PC-9 (cell line): ENCODE results near the gene TGFBR2. TPM values are rescaled to one million over a fixed set of nuclear protein-coding genes. Genes with fewer than 3 reads are reported as not detected.

Experiments
- BruUV-seq: library from RNA; stranded (reverse); fragments of 400-500 nt; replicated peaks from 2 replicates; lab custom pipeline; 2021; lab: Mats Ljungman, UMichigan
- CTCF ChIA-PET: fragments of 300-600 bp; sonication (Branson Sonifier 250); formaldehyde crosslinking; loops from one replicate; lab custom pipeline; 2022; ENCODE audit warnings: antibody characterized with exemption; lab: Charles Lee
- POLR2A ChIA-PET: fragments of 300-600 bp; sonication (Branson Sonifier 250); formaldehyde crosslinking; loops from one replicate; lab custom pipeline; 2022; ENCODE audit warnings: antibody characterized with exemption; ENCODE audit not compliant: unreplicated experiment; lab: Charles Lee
- DNase-seq, 2 experiments: peaks; one replicate each; pipeline versions ENCODE4 v3.0.0 to v3.0.0-alpha.2; 2015 to 2022; ENCODE audit warnings: mixed read lengths in 1 of 2
- H2AFZ ChIP-seq: fragments of 200-600 bp; sonication (generic); 2 replicates; pipeline ENCODE4 v1.8.1; 2017; ENCODE audit warnings: antibody characterized with exemption
- H3F3A ChIP-seq: fragments of 200-600 bp; sonication (generic); 2 replicates; pipeline ENCODE4 v1.8.1; 2017; ENCODE audit warnings: antibody characterized with exemption, mild to moderate bottlenecking, low read depth; ENCODE audit not compliant: insufficient read depth
- H3K27ac ChIP-seq: fragments of 200-600 bp; sonication (generic); 2 replicates; pipeline ENCODE4 v1.6.1; 2016; ENCODE audit warnings: mixed run types
- H3K27me3 ChIP-seq: fragments of 200-600 bp; sonication (generic); 2 replicates; pipeline ENCODE4 v1.6.1; 2016; ENCODE audit warnings: low read depth, mixed run types; ENCODE audit not compliant: insufficient read depth
- H3K36me3 ChIP-seq: fragments of 200-600 bp; sonication (generic); 2 replicates; pipeline ENCODE4 v1.6.1; 2016; ENCODE audit warnings: low read depth, mixed run types
- H3K4me1 ChIP-seq: fragments of 200-600 bp; sonication (generic); replicated peaks from 2 replicates; pipeline ENCODE4 v1.6.1; 2016; ENCODE audit warnings: mixed run types; ENCODE audit not compliant: insufficient read depth
- H3K4me2 ChIP-seq: fragments of 200-600 bp; sonication (generic); 2 replicates; pipeline ENCODE4 v1.6.1; 2017; ENCODE audit warnings: mixed run types
- H3K4me3 ChIP-seq: fragments of 200-600 bp; sonication (generic); 2 replicates; pipeline ENCODE4 v1.6.1; 2016; ENCODE audit warnings: mixed run types
- H3K79me2 ChIP-seq: fragments of 200-600 bp; sonication (generic); 2 replicates; pipeline ENCODE4 v1.6.1; 2017; ENCODE audit warnings: low read depth, mixed run types
- H3K9me2 ChIP-seq: fragments of 200-600 bp; sonication (generic); 2 replicates; pipeline ENCODE4 v1.8.1; 2017; ENCODE audit warnings: mild to moderate bottlenecking; ENCODE audit not compliant: insufficient read depth
- H3K9me3 ChIP-seq: fragments of 200-600 bp; sonication (generic); 2 replicates; pipeline ENCODE4 v1.8.1; 2016; ENCODE audit warnings: low read depth; ENCODE audit not compliant: insufficient read depth
- H4K20me1 ChIP-seq: fragments of 200-600 bp; sonication (generic); 2 replicates; pipeline ENCODE4 v1.8.1; 2017; ENCODE audit not compliant: insufficient read depth
- EZH2 ChIP-seq: fragments of 200-600 bp; sonication (generic); IDR thresholded peaks from 2 replicates; pipeline ENCODE4 v1.8.0; 2017; ENCODE audit warnings: antibody characterized with exemption, low read depth
- intact Hi-C: fragments of 100-400 bp; cut with micrococcal nuclease; formaldehyde crosslinking; loops from one replicate; pipeline ENCODE4 v1.10.0; 2022; ENCODE audit not compliant: unreplicated experiment
- total RNA-seq: library from RNA; stranded (reverse); gene quantifications from 2 replicates; pipeline ENCODE4 v1.2.3, GENCODE V29; 2021
- TF ChIP-seq, protein P1 (sequence below): fragments of 200-600 bp; sonication (generic); conservative IDR thresholded peaks from 2 replicates; pipeline ENCODE4 v1.6.1; 2017; ENCODE audit warnings: mixed run types, antibody characterized with exemption, mild to moderate bottlenecking, moderate library complexity

TGFBR2 gene
- total RNA-seq, 1 experiment from 2014 or later = 33.6 TPM

DNA sequence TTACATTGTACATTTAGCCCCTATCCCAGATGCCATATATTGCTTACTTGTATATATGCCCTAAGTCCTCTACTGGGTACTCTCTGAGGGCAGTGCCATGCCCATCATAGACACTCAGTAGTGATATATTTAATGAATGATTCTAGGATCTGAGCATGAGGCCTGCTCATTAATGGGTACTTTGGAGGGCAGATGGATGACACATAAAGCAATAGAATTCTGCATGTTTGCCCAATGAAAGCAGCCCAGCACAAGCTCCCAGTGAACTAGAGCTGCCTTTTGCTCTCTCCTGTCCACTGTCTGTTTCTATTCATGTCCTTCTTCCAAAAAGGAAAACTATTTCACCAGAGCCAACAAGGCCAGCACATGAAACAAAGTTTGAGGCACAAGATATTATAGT, 63.9 kb downstream of the TGFBR2 start:
- Histone ChIP-seq H3K9me2 (no peaks in the 10 kb centered on the region), H3K79me2 (no peaks in the 10 kb centered on the region), H3K4me3 (no peak overlapping the region), H3K9me3 (no peaks in the 10 kb centered on the region), H3K27ac (no peak overlapping the region), H3K4me1 (no peaks in the 10 kb centered on the region), H3F3A (no peaks in the 10 kb centered on the region), H2AFZ (no peak overlapping the region), H3K36me3 (no peaks in the 10 kb centered on the region), H3K27me3 (no peaks in the 10 kb centered on the region), H3K4me2 (no peak overlapping the region), H4K20me1 (no peaks in the 10 kb centered on the region)
- ChIA-PET POLR2A (no interaction called here), CTCF (no interaction called here)
- no TSS peak for BruUV-seq
- TF ChIP-seq EZH2 = no peak
- TF ChIP-seq, protein P1, sequence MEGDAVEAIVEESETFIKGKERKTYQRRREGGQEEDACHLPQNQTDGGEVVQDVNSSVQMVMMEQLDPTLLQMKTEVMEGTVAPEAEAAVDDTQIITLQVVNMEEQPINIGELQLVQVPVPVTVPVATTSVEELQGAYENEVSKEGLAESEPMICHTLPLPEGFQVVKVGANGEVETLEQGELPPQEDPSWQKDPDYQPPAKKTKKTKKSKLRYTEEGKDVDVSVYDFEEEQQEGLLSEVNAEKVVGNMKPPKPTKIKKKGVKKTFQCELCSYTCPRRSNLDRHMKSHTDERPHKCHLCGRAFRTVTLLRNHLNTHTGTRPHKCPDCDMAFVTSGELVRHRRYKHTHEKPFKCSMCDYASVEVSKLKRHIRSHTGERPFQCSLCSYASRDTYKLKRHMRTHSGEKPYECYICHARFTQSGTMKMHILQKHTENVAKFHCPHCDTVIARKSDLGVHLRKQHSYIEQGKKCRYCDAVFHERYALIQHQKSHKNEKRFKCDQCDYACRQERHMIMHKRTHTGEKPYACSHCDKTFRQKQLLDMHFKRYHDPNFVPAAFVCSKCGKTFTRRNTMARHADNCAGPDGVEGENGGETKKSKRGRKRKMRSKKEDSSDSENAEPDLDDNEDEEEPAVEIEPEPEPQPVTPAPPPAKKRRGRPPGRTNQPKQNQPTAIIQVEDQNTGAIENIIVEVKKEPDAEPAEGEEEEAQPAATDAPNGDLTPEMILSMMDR = no peak
- intact Hi-C loops = no loop called here
- no peak for DNase-seq

DNA sequence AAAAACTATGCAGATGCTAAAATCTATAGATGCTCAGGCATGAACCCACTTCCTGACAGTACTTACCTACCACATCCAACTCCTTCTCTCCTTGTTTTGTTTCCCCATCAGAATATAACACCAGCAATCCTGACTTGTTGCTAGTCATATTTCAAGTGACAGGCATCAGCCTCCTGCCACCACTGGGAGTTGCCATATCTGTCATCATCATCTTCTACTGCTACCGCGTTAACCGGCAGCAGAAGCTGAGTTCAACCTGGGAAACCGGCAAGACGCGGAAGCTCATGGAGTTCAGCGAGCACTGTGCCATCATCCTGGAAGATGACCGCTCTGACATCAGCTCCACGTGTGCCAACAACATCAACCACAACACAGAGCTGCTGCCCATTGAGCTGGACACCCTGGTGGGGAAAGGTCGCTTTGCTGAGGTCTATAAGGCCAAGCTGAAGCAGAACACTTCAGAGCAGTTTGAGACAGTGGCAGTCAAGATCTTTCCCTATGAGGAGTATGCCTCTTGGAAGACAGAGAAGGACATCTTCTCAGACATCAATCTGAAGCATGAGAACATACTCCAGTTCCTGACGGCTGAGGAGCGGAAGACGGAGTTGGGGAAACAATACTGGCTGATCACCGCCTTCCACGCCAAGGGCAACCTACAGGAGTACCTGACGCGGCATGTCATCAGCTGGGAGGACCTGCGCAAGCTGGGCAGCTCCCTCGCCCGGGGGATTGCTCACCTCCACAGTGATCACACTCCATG, 65.3 kb downstream of the TGFBR2 start:
- H3K79me2 ChIP-seq = no peaks in the 10 kb centered on the region
- no peak overlapping the region for H3K4me2 ChIP-seq
- no peaks in the 10 kb centered on the region for H4K20me1 ChIP-seq
- no peak for TF ChIP-seq EZH2
- TF ChIP-seq, protein P1 = no peak
- H3K4me1 ChIP-seq = no peaks in the 10 kb centered on the region
- no peak for DNase-seq
- CTCF ChIA-PET = no interaction called here
- no TSS peak for BruUV-seq
- H3K27me3 ChIP-seq = no peaks in the 10 kb centered on the region
- H3K4me3 ChIP-seq = no peak overlapping the region
- no peaks in the 10 kb centered on the region for H3K36me3 ChIP-seq
- no peak overlapping the region for H2AFZ ChIP-seq
- POLR2A ChIA-PET = no interaction called here
- no peaks in the 10 kb centered on the region for H3K9me3 ChIP-seq
- no peaks in the 10 kb centered on the region for H3F3A ChIP-seq
- intact Hi-C loops = no loop called here
- no peaks in the 10 kb centered on the region for H3K9me2 ChIP-seq
- no peak overlapping the region for H3K27ac ChIP-seq

DNA sequence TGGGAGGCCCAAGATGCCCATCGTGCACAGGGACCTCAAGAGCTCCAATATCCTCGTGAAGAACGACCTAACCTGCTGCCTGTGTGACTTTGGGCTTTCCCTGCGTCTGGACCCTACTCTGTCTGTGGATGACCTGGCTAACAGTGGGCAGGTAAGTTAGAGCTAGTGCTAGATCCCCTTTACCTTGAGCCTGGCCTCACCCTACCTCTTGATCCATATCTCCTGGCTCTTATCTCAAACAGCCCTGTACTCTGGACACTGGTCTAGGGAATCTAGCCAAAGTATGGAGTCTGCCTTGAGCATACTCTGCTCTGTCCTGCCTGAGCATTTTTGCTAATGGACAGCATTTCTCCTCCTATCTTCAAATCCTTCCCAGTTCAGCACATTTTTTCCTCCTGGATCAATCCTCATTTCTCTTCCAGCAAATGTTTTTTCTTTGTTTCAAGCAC, 65.9 kb downstream of the TGFBR2 start:
- no peak overlapping the region for H3K27ac ChIP-seq
- intact Hi-C loops = no loop called here
- H3F3A ChIP-seq = no peaks in the 10 kb centered on the region
- H3K9me2 ChIP-seq = no peaks in the 10 kb centered on the region
- H4K20me1 ChIP-seq = no peaks in the 10 kb centered on the region
- H3K4me2 ChIP-seq = no peak overlapping the region
- no peaks in the 10 kb centered on the region for H3K36me3 ChIP-seq
- no peak overlapping the region for H2AFZ ChIP-seq
- ChIA-PET POLR2A (no interaction called here), CTCF (no interaction called here)
- no peaks in the 10 kb centered on the region for H3K9me3 ChIP-seq
- no peaks in the 10 kb centered on the region for H3K27me3 ChIP-seq
- H3K79me2 ChIP-seq = no peaks in the 10 kb centered on the region
- no TSS peak for BruUV-seq
- TF ChIP-seq, protein P1 = no peak
- no peak for TF ChIP-seq EZH2
- DNase-seq = no peak
- no peaks in the 10 kb centered on the region for H3K4me1 ChIP-seq
- no peak overlapping the region for H3K4me3 ChIP-seq
